ENCODE results near the gene PRF1.

GRCh38 chr10:70559861-70560260, 42.7 kb downstream of the PRF1 start:
- TF ChIP-seq POLR2A (IDR thresholded peaks at IDR 0.05) = no peak
- TF ChIP-seq, protein P1, sequence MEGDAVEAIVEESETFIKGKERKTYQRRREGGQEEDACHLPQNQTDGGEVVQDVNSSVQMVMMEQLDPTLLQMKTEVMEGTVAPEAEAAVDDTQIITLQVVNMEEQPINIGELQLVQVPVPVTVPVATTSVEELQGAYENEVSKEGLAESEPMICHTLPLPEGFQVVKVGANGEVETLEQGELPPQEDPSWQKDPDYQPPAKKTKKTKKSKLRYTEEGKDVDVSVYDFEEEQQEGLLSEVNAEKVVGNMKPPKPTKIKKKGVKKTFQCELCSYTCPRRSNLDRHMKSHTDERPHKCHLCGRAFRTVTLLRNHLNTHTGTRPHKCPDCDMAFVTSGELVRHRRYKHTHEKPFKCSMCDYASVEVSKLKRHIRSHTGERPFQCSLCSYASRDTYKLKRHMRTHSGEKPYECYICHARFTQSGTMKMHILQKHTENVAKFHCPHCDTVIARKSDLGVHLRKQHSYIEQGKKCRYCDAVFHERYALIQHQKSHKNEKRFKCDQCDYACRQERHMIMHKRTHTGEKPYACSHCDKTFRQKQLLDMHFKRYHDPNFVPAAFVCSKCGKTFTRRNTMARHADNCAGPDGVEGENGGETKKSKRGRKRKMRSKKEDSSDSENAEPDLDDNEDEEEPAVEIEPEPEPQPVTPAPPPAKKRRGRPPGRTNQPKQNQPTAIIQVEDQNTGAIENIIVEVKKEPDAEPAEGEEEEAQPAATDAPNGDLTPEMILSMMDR (IDR thresholded peaks at IDR 0.05) = no peak

All from esophagus squamous epithelium (tissue), 4 donors.